Osteocyte (in vitro differentiated cells): Measurements from ENCODE around the gene FABP1. TPM values are rescaled to one million over a fixed set of nuclear protein-coding genes. Genes with fewer than 3 reads are reported as not detected.

ENCODE experiments used
- DNase-seq: peaks from one replicate; pipeline ENCODE4 v3.0.0; 2021; ENCODE audit warnings: mixed read lengths; ENCODE audit not compliant: unreplicated experiment; ENCODE audit errors: extremely low spot score
- H3K27ac Mint-ChIP-seq: one replicate; pipeline ENCODE4 v1.8.0; 2021; ENCODE audit warnings: mild to moderate bottlenecking, mixed read lengths; ENCODE audit not compliant: unreplicated experiment
- H3K27me3 Mint-ChIP-seq: one replicate; pipeline ENCODE4 v1.8.0; 2021; ENCODE audit warnings: mixed read lengths; ENCODE audit not compliant: unreplicated experiment
- H3K36me3 Mint-ChIP-seq: one replicate; pipeline ENCODE4 v1.8.0; 2021; ENCODE audit warnings: mixed read lengths; ENCODE audit not compliant: unreplicated experiment
- H3K4me1 Mint-ChIP-seq: one replicate; pipeline ENCODE4 v1.8.0; 2021; ENCODE audit warnings: mixed read lengths; ENCODE audit not compliant: unreplicated experiment
- H3K4me3 Mint-ChIP-seq: one replicate; pipeline ENCODE4 v1.8.0; 2021; ENCODE audit warnings: mild to moderate bottlenecking, moderate library complexity, mixed read lengths; ENCODE audit not compliant: unreplicated experiment
- H3K9me3 Mint-ChIP-seq: one replicate; pipeline ENCODE4 v1.8.0; 2021; ENCODE audit warnings: mixed read lengths; ENCODE audit not compliant: unreplicated experiment
- total RNA-seq: library from RNA; stranded (reverse); gene quantifications from 2 replicates; pipeline ENCODE4 v1.2.1, GENCODE V29; 2021
- TF ChIP-seq, protein P1 (sequence below): fragments of 200-600 bp; sonication (generic); IDR thresholded peaks from 2 replicates; pipeline ENCODE4 v1.5.0; 2021; ENCODE audit warnings: antibody characterized with exemption, mild to moderate bottlenecking, moderate library complexity

FABP1 gene
- total RNA-seq, 1 donor from 2014 or later, result not detected

DNA sequence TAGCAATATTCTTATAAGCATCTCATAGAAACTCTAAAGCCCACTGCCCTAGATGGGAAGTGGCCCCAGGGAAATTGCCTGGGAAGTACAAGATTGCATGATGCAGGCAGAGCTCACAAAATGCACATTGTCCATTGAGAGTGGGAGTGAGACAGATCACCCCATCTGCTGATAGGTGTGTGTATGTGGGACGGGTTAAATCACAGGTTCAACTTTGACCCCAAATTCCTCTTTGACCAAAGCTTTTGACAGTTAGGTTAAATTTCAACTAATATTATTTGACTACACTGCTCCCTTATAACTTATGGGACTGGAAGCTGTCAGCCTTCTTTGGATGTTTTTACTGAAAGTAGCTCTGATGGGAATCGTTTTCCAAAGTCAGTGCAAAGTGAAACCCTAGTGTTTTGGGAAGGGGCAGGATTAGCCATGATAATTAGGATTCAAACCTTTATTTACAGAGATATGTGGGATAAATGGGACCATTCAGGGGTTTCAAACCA, 11.4 kb upstream of the FABP1 start:
- TF ChIP-seq, protein P1, sequence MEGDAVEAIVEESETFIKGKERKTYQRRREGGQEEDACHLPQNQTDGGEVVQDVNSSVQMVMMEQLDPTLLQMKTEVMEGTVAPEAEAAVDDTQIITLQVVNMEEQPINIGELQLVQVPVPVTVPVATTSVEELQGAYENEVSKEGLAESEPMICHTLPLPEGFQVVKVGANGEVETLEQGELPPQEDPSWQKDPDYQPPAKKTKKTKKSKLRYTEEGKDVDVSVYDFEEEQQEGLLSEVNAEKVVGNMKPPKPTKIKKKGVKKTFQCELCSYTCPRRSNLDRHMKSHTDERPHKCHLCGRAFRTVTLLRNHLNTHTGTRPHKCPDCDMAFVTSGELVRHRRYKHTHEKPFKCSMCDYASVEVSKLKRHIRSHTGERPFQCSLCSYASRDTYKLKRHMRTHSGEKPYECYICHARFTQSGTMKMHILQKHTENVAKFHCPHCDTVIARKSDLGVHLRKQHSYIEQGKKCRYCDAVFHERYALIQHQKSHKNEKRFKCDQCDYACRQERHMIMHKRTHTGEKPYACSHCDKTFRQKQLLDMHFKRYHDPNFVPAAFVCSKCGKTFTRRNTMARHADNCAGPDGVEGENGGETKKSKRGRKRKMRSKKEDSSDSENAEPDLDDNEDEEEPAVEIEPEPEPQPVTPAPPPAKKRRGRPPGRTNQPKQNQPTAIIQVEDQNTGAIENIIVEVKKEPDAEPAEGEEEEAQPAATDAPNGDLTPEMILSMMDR, result no peak
- H3K4me1 Mint-ChIP-seq, result no peaks in the 10 kb centered on the region
- peaks cover 29% of the 10 kb centered on the region for H3K27me3 Mint-ChIP-seq
- no peak overlapping the region for H3K4me3 Mint-ChIP-seq
- peaks cover 6% of the 10 kb centered on the region for H3K9me3 Mint-ChIP-seq
- H3K27ac Mint-ChIP-seq, result no peak overlapping the region
- DNase-seq, result no peak
- no peaks in the 10 kb centered on the region for H3K36me3 Mint-ChIP-seq

DNA sequence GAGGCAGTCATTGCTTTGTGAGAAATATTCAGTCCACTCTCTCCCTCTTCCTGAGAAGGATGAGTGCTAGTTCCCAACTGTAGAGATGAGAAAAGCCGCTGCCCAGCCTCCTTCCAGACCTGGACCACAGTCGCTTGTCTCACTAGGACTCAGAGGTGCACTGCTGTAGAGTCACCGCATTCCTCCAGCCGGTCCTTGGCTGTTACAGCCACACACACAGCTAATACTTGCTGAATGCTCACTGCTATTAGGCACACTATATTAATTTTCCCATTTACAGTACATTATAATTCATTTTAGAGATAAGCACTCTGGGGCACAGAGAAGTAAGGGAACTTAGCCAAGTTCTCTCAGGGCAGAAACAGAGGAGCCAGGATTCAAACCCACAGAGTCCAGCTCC, 10.0 kb upstream of the FABP1 start:
- TF ChIP-seq, protein P1, result no peak
- no peak for DNase-seq
- Mint-ChIP-seq H3K27me3 (peaks cover 25% of the 10 kb centered on the region), H3K4me1 (no peaks in the 10 kb centered on the region), H3K9me3 (peaks cover 6% of the 10 kb centered on the region), H3K36me3 (no peaks in the 10 kb centered on the region), H3K4me3 (no peak overlapping the region), H3K27ac (no peak overlapping the region)

DNA sequence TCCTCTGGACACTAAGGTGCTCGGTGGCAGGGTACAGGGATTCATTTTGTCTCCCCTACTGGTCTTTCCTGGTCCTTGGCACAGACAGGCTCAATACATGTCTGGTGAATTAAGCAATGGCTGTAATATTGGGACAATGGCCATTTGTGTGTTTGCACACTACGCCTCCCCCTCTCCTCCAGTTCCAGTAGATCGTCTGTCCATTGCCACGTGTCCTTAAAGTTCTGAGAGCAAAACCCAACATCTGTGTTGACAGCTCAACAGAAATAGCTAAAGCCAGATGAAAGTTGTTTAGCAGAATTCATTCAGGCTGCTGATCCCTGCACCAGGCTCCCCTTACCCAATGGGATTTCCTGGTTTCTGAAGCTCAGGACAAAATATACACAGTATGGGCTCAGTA, 9.0 kb upstream of the FABP1 start:
- Mint-ChIP-seq H3K27me3 (peaks cover 25% of the 10 kb centered on the region), H3K36me3 (no peaks in the 10 kb centered on the region)

DNA sequence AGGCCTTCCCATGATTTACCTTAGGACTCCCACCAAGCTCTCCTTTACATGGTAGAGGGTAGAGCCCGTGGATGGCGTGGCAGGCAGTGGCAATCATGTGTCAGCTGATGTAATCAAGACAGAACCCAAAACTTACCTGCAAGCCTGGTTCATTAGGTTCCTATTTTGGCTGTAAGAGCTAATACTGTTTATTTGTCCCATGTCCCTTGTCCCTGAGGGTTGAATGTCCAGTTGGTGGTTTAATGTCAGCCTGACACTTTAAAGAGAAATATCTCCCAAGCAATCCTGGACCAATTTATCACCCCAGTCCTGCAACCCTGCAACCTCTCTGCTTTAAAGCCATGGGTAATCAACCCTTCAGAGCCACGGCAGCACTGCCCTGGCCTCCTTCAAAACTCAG, 6.0 kb upstream of the FABP1 start:
- Mint-ChIP-seq H3K4me1 (no peaks in the 10 kb centered on the region), H3K27me3 (peaks cover 18% of the 10 kb centered on the region), H3K4me3 (no peak overlapping the region), H3K36me3 (no peaks in the 10 kb centered on the region), H3K9me3 (no peaks in the 10 kb centered on the region), H3K27ac (no peak overlapping the region)
- DNase-seq, result no peak
- TF ChIP-seq, protein P1, result no peak

More for the DNA sequence above, 9.0 kb upstream of the FABP1 start:
- Mint-ChIP-seq H3K27ac (no peak overlapping the region), H3K9me3 (peaks cover 2% of the 10 kb centered on the region), H3K4me3 (no peak overlapping the region), H3K4me1 (no peaks in the 10 kb centered on the region)
- TF ChIP-seq, protein P1, result no peak
- DNase-seq, result no peak

DNA sequence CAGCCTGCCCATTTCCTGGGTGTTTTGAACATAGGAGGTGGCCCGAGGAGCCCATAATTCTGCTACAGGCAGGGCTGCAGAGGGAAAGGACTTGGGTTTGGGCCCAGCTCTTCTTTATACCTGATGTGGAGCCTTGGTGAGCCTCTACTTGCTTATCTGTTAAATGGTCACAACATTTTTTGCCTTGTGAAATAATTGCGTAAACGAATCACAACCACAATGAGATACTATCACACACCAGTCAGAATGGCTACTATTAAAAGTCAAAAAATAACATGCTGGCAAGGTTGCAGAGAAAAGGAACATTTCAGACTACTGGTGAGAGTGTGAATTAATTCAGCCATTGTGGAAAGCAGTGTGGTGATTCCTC, 4.1 kb upstream of the FABP1 start:
- peaks cover 12% of the 10 kb centered on the region for H3K27me3 Mint-ChIP-seq
- H3K9me3 Mint-ChIP-seq, result no peaks in the 10 kb centered on the region
- no peak overlapping the region for H3K4me3 Mint-ChIP-seq
- TF ChIP-seq, protein P1, result no peak
- H3K27ac Mint-ChIP-seq, result no peak overlapping the region
- DNase-seq, result no peak
- no peaks in the 10 kb centered on the region for H3K4me1 Mint-ChIP-seq
- H3K36me3 Mint-ChIP-seq, result no peaks in the 10 kb centered on the region
